ENCODE results near the gene OXLD1. TPM values are rescaled to one million over a fixed set of nuclear protein-coding genes. Genes with fewer than 3 reads are reported as not detected.

OXLD1 gene
- total RNA-seq, 1 experiment from 2014 or later: 40.2 TPM

GRCh38 chr17:81701288-81702071 is 35.1 kb upstream of the OXLD1 start:
- Histone ChIP-seq H3K79me2 (ENCODE audit: low read depth) (peaks cover 47% of the 10 kb centered on the region), H3K4me2 (peak overlapping the region; percentile 91), H3K4me3 (peak overlapping the region; percentile 90), H3K27me3 (ENCODE audit: insufficient read depth, low read depth) (no peaks in the 10 kb centered on the region), H4K20me1 (ENCODE audit: insufficient read depth) (peaks cover 4% of the 10 kb centered on the region; the same call in 1 of the 2 replicates), H3K36me3 (ENCODE audit: low read depth) (no peaks in the 10 kb centered on the region), H3F3A (ENCODE audit: insufficient read depth, low read depth) (peaks cover 22% of the 10 kb centered on the region), H2AFZ (no peak overlapping the region), H3K27ac (no peak overlapping the region), H3K9me2 (ENCODE audit: insufficient read depth) (no peaks in the 10 kb centered on the region), H3K4me1 (replicated peaks; ENCODE audit: insufficient read depth) (peaks cover 7% of the 10 kb centered on the region), H3K9me3 (ENCODE audit: insufficient read depth, low read depth) (no peaks in the 10 kb centered on the region)
- TF ChIP-seq CTCF (conservative IDR thresholded peaks at IDR 0.05) (no peak), EZH2 (IDR thresholded peaks at IDR 0.05; ENCODE audit: low read depth) (no peak)
- no TSS peak for BruUV-seq (replicated peaks)
- POLR2A ChIA-PET (ENCODE audit: unreplicated experiment): no interaction called here
- intact Hi-C loops (cut with micrococcal nuclease; ENCODE audit: unreplicated experiment): no loop called here
- CTCF ChIA-PET: no interaction called here
- no peak for DNase-seq

GRCh38 chr17:81700353-81701287 is 34.2 kb upstream of the OXLD1 start:
- TF ChIP-seq EZH2 (IDR thresholded peaks at IDR 0.05; ENCODE audit: low read depth): no peak
- no peak for TF ChIP-seq CTCF (conservative IDR thresholded peaks at IDR 0.05)
- intact Hi-C loops (cut with micrococcal nuclease; ENCODE audit: unreplicated experiment): no loop called here
- no peaks in the 10 kb centered on the region for H3K27me3 ChIP-seq (ENCODE audit: insufficient read depth, low read depth)
- peaks cover 7% of the 10 kb centered on the region for H3K4me1 ChIP-seq (replicated peaks; ENCODE audit: insufficient read depth)
- H3K4me2 ChIP-seq: peak overlapping the region; percentile 91; the same call in 1 of the 2 replicates
- no peaks in the 10 kb centered on the region for H3K36me3 ChIP-seq (ENCODE audit: low read depth)
- no peak overlapping the region for H3K27ac ChIP-seq
- H3K4me3 ChIP-seq: no peak overlapping the region
- DNase-seq: no peak
- H4K20me1 ChIP-seq (ENCODE audit: insufficient read depth): peaks cover 4% of the 10 kb centered on the region; the same call in 1 of the 2 replicates
- peaks cover 22% of the 10 kb centered on the region for H3F3A ChIP-seq (ENCODE audit: insufficient read depth, low read depth)
- no TSS peak for BruUV-seq (replicated peaks)
- peaks cover 45% of the 10 kb centered on the region for H3K79me2 ChIP-seq (ENCODE audit: low read depth)
- no peak overlapping the region for H2AFZ ChIP-seq
- CTCF ChIA-PET: no interaction called here
- H3K9me2 ChIP-seq (ENCODE audit: insufficient read depth): no peaks in the 10 kb centered on the region
- POLR2A ChIA-PET (ENCODE audit: unreplicated experiment): interaction anchor here (0.7 kb wide), 1 partner anchor 9 kb away, joined by 4 read pairs; no protein-coding TSS in a partner anchor
- no peaks in the 10 kb centered on the region for H3K9me3 ChIP-seq (ENCODE audit: insufficient read depth, low read depth)

- Histone ChIP-seq H4K20me1 (ENCODE audit: insufficient read depth) (peaks cover 4% of the 10 kb centered on the region; the same call in 1 of the 2 replicates), H2AFZ (no peak overlapping the region), H3F3A (ENCODE audit: insufficient read depth, low read depth) (peaks cover 10% of the 10 kb centered on the region), H3K4me3 (no peak overlapping the region), H3K27me3 (ENCODE audit: insufficient read depth, low read depth) (no peaks in the 10 kb centered on the region), H3K79me2 (ENCODE audit: low read depth) (peaks cover 19% of the 10 kb centered on the region), H3K4me2 (no peak overlapping the region), H3K36me3 (ENCODE audit: low read depth) (no peaks in the 10 kb centered on the region), H3K4me1 (replicated peaks; ENCODE audit: insufficient read depth) (peaks cover 7% of the 10 kb centered on the region; the same call in 1 of the 2 replicates), H3K9me2 (ENCODE audit: insufficient read depth) (no peaks in the 10 kb centered on the region), H3K9me3 (ENCODE audit: insufficient read depth, low read depth) (no peaks in the 10 kb centered on the region), H3K27ac (no peak overlapping the region)
- no peak for DNase-seq
- no TSS peak for BruUV-seq (replicated peaks)
- CTCF ChIA-PET: no interaction called here
- intact Hi-C loops (cut with micrococcal nuclease; ENCODE audit: unreplicated experiment): no loop called here
- TF ChIP-seq EZH2 (IDR thresholded peaks at IDR 0.05; ENCODE audit: low read depth): no peak
- TF ChIP-seq CTCF (conservative IDR thresholded peaks at IDR 0.05): no peak
- POLR2A ChIA-PET (ENCODE audit: unreplicated experiment): no interaction called here
Observed at GRCh38 chr17:81697261-81698044, 31.0 kb upstream of the OXLD1 start.

Data from PC-9 (cell line).